Measurements from ENCODE around the gene TIAM2. TPM values are rescaled to one million over a fixed set of nuclear protein-coding genes. Genes with fewer than 3 reads are reported as not detected.

TIAM2 gene
- total RNA-seq, 2 experiments from 2014 or later = 5.4 to 6.2 TPM

DNA sequence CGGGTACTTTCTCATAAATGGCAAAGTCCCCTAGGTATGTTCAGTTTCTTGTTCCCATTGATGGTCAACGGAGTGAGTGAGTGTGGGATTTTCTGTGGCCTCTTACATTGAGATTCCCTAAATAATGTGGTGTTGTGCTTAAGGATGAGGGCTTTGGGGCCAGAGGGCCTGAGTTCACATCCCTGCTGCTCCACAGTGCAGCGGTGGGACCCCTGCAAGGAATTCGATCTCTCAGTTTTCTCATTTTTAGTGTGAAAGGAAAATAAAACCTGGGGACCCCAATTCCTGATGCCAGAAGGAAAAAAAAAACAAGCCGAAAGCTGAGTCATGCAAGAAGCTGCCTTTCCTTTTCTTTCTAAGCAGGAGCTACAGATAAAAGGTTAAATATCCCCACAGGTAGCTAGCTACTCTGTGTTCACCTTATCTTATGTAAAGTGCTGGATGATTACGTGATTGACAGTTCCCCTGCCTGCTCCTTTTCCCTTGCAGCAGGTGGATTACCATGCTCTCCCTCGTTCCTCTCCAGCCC lies 148.5 kb downstream of the TIAM2 start:
- Histone ChIP-seq H3K4me1 (ENCODE audit: insufficient read depth, low read length, poor library complexity, severe bottlenecking) (peaks cover 13% of the 10 kb centered on the region), H3K36me3 (ENCODE audit: insufficient read depth, low read length) (no peaks in the 10 kb centered on the region), H3K4me3 (ENCODE audit: low read depth, low read length, poor library complexity, severe bottlenecking) (peak overlapping the region; percentile 37), H4K20me1 (ENCODE audit: insufficient read depth, low read length) (no peaks in the 10 kb centered on the region), H2AFZ (ENCODE audit: low read length) (peak overlapping the region; percentile 97), H3K9me2 (ENCODE audit: insufficient read depth, low read length) (no peaks in the 10 kb centered on the region), H3K9me3 (ENCODE audit: low read length) (no peaks in the 10 kb centered on the region), H3K27ac (ENCODE audit: low read depth, low read length, poor library complexity, severe bottlenecking) (no peak overlapping the region), H3K79me2 (ENCODE audit: insufficient read depth, low read depth, low read length) (no peaks in the 10 kb centered on the region), H3K4me2 (ENCODE audit: low read length) (peak overlapping the region; percentile 61)
- no TSS peak for BruUV-seq (replicated peaks)
- intact Hi-C loops (cut with micrococcal nuclease; ENCODE audit: unreplicated experiment) = no loop called here
- CTCF ChIA-PET (ENCODE audit: unreplicated experiment) = no interaction called here
- DNase-seq (ENCODE audit: low spot score) = no peak
- TF ChIP-seq EZH2phosphoT487 (IDR thresholded peaks at IDR 0.05; ENCODE audit: borderline replicate concordance, low read depth, low read length) = no peak
- POLR2A ChIA-PET = interaction anchor here (0.6 kb wide), 1 partner anchor 189 kb away, joined by 5 read pairs; no protein-coding TSS in a partner anchor

DNA sequence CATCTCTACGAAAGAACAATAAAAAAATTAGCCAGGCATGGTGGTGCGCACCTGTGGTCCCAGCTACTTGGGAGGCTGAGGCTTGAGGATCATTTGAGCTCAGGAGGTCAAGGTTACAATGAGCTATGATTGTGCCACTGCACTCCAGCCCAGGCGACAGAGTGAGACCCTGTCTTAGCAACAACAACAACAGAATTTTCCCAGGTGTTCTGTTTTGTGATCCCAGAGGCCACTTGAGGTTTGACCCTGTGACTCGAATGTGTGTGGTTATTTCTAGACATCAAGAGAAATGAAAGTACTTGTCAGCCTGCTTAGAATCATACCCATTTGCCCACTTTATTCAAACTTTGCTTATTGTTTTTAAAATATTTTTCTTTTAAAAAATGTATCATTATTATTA lies 151.1 kb downstream of the TIAM2 start:
- POLR2A ChIA-PET = interaction anchor here (0.5 kb wide), 1 partner anchor 74 kb away, joined by 3 read pairs; no protein-coding TSS in a partner anchor
- H3K79me2 ChIP-seq (ENCODE audit: insufficient read depth, low read depth, low read length) = no peaks in the 10 kb centered on the region
- H2AFZ ChIP-seq (ENCODE audit: low read length) = no peak overlapping the region
- H3K4me3 ChIP-seq (ENCODE audit: low read depth, low read length, poor library complexity, severe bottlenecking) = no peak overlapping the region
- BruUV-seq (replicated peaks) = no TSS peak
- no peaks in the 10 kb centered on the region for H3K9me2 ChIP-seq (ENCODE audit: insufficient read depth, low read length)
- no peaks in the 10 kb centered on the region for H4K20me1 ChIP-seq (ENCODE audit: insufficient read depth, low read length)
- TF ChIP-seq EZH2phosphoT487 (IDR thresholded peaks at IDR 0.05; ENCODE audit: borderline replicate concordance, low read depth, low read length) = no peak
- TF ChIP-seq, protein P1, sequence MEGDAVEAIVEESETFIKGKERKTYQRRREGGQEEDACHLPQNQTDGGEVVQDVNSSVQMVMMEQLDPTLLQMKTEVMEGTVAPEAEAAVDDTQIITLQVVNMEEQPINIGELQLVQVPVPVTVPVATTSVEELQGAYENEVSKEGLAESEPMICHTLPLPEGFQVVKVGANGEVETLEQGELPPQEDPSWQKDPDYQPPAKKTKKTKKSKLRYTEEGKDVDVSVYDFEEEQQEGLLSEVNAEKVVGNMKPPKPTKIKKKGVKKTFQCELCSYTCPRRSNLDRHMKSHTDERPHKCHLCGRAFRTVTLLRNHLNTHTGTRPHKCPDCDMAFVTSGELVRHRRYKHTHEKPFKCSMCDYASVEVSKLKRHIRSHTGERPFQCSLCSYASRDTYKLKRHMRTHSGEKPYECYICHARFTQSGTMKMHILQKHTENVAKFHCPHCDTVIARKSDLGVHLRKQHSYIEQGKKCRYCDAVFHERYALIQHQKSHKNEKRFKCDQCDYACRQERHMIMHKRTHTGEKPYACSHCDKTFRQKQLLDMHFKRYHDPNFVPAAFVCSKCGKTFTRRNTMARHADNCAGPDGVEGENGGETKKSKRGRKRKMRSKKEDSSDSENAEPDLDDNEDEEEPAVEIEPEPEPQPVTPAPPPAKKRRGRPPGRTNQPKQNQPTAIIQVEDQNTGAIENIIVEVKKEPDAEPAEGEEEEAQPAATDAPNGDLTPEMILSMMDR (conservative IDR thresholded peaks at IDR 0.05; ENCODE audit: low read length) = no peak
- no peak overlapping the region for H3K4me2 ChIP-seq (ENCODE audit: low read length)
- no peaks in the 10 kb centered on the region for H3K9me3 ChIP-seq (ENCODE audit: low read length)
- no peak overlapping the region for H3K27ac ChIP-seq (ENCODE audit: low read depth, low read length, poor library complexity, severe bottlenecking)
- intact Hi-C loops (cut with micrococcal nuclease; ENCODE audit: unreplicated experiment) = no loop called here
- no peak for DNase-seq (ENCODE audit: low spot score)
- H3K36me3 ChIP-seq (ENCODE audit: insufficient read depth, low read length) = no peaks in the 10 kb centered on the region
- H3K4me1 ChIP-seq (ENCODE audit: insufficient read depth, low read length, poor library complexity, severe bottlenecking) = peaks cover 13% of the 10 kb centered on the region
- CTCF ChIA-PET (ENCODE audit: unreplicated experiment) = no interaction called here

DNA sequence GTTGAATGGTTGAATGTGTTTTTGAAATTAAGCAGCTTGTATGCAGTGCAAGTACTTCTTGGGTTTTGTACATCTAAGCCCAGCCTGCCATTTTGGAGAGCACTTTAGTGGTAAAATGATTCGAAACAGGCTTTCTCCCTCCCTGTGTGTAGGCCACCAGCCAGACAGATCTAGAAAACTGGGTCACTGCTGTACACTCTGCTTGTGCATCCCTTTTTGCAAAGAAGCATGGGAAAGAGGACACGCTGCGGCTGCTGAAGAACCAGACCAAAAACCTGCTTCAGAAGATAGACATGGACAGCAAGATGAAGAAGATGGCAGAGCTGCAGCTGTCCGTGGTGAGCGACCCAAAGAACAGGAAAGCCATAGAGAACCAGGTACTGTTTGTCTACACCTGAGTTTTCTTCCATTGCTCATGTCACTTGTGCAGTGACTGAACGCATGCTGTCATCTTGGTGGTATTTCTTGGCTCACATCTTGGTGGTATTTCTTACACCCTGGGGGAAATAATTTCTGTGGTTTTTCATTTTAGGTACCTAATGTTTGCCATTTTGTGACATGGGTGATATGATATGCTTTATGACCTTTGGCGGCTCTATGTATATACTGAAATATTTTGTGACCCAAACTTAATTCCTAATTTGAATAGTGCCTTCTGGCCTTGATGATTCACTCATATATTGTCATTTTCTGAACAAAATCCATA lies 153.0 kb downstream of the TIAM2 start:
- H3K4me3 ChIP-seq (ENCODE audit: low read depth, low read length, poor library complexity, severe bottlenecking) = no peak overlapping the region
- peaks cover 7% of the 10 kb centered on the region for H3K4me1 ChIP-seq (ENCODE audit: insufficient read depth, low read length, poor library complexity, severe bottlenecking)
- TF ChIP-seq, protein P1 (conservative IDR thresholded peaks at IDR 0.05; ENCODE audit: low read length) = no peak
- TF ChIP-seq EZH2phosphoT487 (IDR thresholded peaks at IDR 0.05; ENCODE audit: borderline replicate concordance, low read depth, low read length) = no peak
- H3K9me2 ChIP-seq (ENCODE audit: insufficient read depth, low read length) = no peaks in the 10 kb centered on the region
- no peaks in the 10 kb centered on the region for H4K20me1 ChIP-seq (ENCODE audit: insufficient read depth, low read length)
- no peaks in the 10 kb centered on the region for H3K79me2 ChIP-seq (ENCODE audit: insufficient read depth, low read depth, low read length)
- ChIA-PET CTCF (ENCODE audit: unreplicated experiment) (no interaction called here), POLR2A (no interaction called here)
- no peaks in the 10 kb centered on the region for H3K36me3 ChIP-seq (ENCODE audit: insufficient read depth, low read length)
- no peak overlapping the region for H3K27ac ChIP-seq (ENCODE audit: low read depth, low read length, poor library complexity, severe bottlenecking)
- BruUV-seq (replicated peaks) = no TSS peak
- H2AFZ ChIP-seq (ENCODE audit: low read length) = peak overlapping the region; percentile 11; the same call in 1 of the 2 replicates
- intact Hi-C loops (cut with micrococcal nuclease; ENCODE audit: unreplicated experiment) = no loop called here
- H3K4me2 ChIP-seq (ENCODE audit: low read length) = no peak overlapping the region
- no peak for DNase-seq (ENCODE audit: low spot score)
- no peaks in the 10 kb centered on the region for H3K9me3 ChIP-seq (ENCODE audit: low read length)
